Gastroesophageal sphincter (tissue), 3 donors: ENCODE results near the gene ZP3.

ENCODE experiments used
- CTCF ChIP-seq, 4 experiments: fragments of 200-600 bp in 2 of 4; fragments of 450-650 bp in 2 of 4; sonication (generic) in 1 of 4; IDR thresholded peaks; one replicate each; pipeline ENCODE4 v1.5.1; 2017 to 2019; ENCODE audit warnings: antibody characterized with exemption in 4 of 4, mild to moderate bottlenecking in 2 of 4, moderate library complexity in 2 of 4
- POLR2A ChIP-seq, 2 donors: fragments of 450-650 bp; IDR thresholded peaks; one replicate each; pipeline ENCODE4 v1.6.1; 2017; ENCODE audit warnings: antibody characterized with exemption in 2 of 2, mild to moderate bottlenecking in 2 of 2, moderate library complexity in 1 of 2
- POLR2AphosphoS5 ChIP-seq: sonication (generic); formaldehyde crosslinking; IDR thresholded peaks from one replicate; pipeline ENCODE4 v1.6.1; 2017; ENCODE audit warnings: antibody characterized with exemption

DNA sequence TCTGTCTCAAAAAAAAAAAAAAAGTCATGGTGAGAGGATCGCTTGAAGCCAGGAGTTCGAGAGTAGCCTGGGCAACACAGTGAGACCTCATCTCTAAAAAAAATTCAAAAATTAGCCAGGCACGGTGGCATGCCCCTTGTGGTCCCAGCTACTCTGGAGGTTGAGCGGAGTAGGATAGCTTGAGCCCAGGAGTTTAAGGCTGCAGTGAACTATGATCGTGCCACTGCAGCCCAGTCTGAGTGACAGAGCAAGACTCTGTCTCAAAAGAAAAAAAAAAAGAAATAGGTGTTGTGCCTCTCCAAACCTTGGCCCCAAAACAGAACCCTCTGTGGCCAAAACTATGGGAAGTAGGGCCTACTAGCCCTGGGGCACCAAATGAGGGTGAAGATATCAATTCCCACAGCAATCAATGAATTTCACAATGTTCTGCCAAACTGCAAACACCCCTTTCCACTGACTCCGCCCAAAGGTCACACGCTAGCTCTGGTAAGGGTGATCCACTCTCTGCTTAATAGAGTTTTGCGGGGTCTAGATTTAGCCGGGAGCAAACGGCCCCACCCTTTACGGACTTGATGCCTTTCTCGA, 32.1 kb upstream of the ZP3 start:
- no peak for TF ChIP-seq CTCF (IDR thresholded peaks at IDR 0.05)
- no peak for TF ChIP-seq POLR2AphosphoS5
- TF ChIP-seq POLR2A (IDR thresholded peaks at IDR 0.05) = no peak
